HG02798 (cell line): ENCODE data around the gene LBP.
"Not testable (repeated sequence)": the region's sequence is repeated elsewhere in the genome, so short reads cannot be mapped to it uniquely, and the experiment has no call there.

ENCODE experiments used
- ATAC-seq: cut with Tn5 transposase; IDR thresholded peaks from one replicate; pipeline ENCODE4 v1.9.1; 2021; ENCODE audit warnings: mild to moderate bottlenecking; ENCODE audit not compliant: unreplicated experiment, poor library complexity

Gene LBP

GRCh38 chr20:38344107-38344701 is 2.1 kb upstream of the LBP start:
- no peak for ATAC-seq

- ATAC-seq, result no peak
Observed at GRCh38 chr20:38345643-38346042, 639 bp upstream of the LBP start.

GRCh38 chr20:38346741-38347140 is 459 bp downstream of the LBP start:
- ATAC-seq, result no peak

GRCh38 chr20:38349856-38350255 is 3.6 kb downstream of the LBP start:
- ATAC-seq, result no peak

- no peak for ATAC-seq
Observed at GRCh38 chr20:38350879-38351775, 4.8 kb downstream of the LBP start.

- no peak for ATAC-seq
Observed at GRCh38 chr20:38353316-38353715, 7.0 kb downstream of the LBP start.

GRCh38 chr20:38354227-38354626 is 7.9 kb downstream of the LBP start:
- ATAC-seq, result no peak

GRCh38 chr20:38355161-38356012 is 9.1 kb downstream of the LBP start:
- ATAC-seq, result no peak

- ATAC-seq, result no peak
Observed at GRCh38 chr20:38357653-38358207, 11.4 kb downstream of the LBP start.

- ATAC-seq, result no peak
Observed at GRCh38 chr20:38358556-38358955, 12.3 kb downstream of the LBP start.

GRCh38 chr20:38363004-38363747 is 16.9 kb downstream of the LBP start:
- ATAC-seq, result no peak

- ATAC-seq, result no peak
Observed at GRCh38 chr20:38369389-38369788, 23.1 kb downstream of the LBP start.

GRCh38 chr20:38372806-38373205 is 26.5 kb downstream of the LBP start:
- ATAC-seq, result no peak

- no peak for ATAC-seq
Observed at GRCh38 chr20:38373231-38373867, 27.1 kb downstream of the LBP start.

- no peak for ATAC-seq
Observed at GRCh38 chr20:38373898-38374297, 27.6 kb downstream of the LBP start.

- no peak for ATAC-seq
Observed at GRCh38 chr20:38377039-38377685, 30.9 kb downstream of the LBP start.

- ATAC-seq, result not testable (repeated sequence)
Observed at GRCh38 chr20:38377838-38378237, 31.6 kb downstream of the LBP start.

GRCh38 chr20:38383147-38383546 is 36.9 kb downstream of the LBP start:
- no peak for ATAC-seq

GRCh38 chr20:38386004-38386403 is 39.7 kb downstream of the LBP start:
- no peak for ATAC-seq
